GM19025 (cell line): ENCODE measurements around the gene USP6.
A peak's percentile ranks its signal among the peaks of the same experiment; 100 is the strongest.
"Not testable (repeated sequence)": the region's sequence is repeated elsewhere in the genome, so short reads cannot be mapped to it uniquely, and the experiment has no call there.

Experiments
- ATAC-seq: cut with Tn5 transposase; IDR thresholded peaks from one replicate; pipeline ENCODE4 v1.9.1; 2021; ENCODE audit warnings: mild to moderate bottlenecking, low read depth, moderate library complexity; ENCODE audit not compliant: unreplicated experiment

Gene USP6

GRCh38 chr17:5182597-5183409, 67.0 kb downstream of the USP6 start:
- no peak for ATAC-seq

GRCh38 chr17:5183410-5183793, 67.6 kb downstream of the USP6 start:
- no peak for ATAC-seq

DNA sequence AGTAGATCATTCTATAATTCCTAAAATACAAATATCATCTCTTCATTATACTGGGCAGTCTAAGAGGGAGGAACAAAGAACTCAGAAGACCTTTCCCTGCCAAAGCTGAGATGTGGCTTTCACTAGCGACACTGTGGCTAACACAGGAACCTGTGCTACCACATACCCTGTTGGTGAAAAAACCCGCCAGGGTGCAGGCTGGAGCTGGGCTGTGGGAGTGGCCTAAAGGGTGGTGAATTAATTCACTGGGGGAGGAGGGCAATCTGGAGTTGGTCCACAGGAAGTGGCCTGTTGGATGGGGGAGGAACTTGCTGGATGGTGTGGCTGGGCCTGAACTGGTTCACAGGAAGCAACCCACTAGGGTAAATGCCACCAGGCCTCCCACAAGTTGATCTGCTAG, 68.5 kb downstream of the USP6 start:
- no peak for ATAC-seq

DNA sequence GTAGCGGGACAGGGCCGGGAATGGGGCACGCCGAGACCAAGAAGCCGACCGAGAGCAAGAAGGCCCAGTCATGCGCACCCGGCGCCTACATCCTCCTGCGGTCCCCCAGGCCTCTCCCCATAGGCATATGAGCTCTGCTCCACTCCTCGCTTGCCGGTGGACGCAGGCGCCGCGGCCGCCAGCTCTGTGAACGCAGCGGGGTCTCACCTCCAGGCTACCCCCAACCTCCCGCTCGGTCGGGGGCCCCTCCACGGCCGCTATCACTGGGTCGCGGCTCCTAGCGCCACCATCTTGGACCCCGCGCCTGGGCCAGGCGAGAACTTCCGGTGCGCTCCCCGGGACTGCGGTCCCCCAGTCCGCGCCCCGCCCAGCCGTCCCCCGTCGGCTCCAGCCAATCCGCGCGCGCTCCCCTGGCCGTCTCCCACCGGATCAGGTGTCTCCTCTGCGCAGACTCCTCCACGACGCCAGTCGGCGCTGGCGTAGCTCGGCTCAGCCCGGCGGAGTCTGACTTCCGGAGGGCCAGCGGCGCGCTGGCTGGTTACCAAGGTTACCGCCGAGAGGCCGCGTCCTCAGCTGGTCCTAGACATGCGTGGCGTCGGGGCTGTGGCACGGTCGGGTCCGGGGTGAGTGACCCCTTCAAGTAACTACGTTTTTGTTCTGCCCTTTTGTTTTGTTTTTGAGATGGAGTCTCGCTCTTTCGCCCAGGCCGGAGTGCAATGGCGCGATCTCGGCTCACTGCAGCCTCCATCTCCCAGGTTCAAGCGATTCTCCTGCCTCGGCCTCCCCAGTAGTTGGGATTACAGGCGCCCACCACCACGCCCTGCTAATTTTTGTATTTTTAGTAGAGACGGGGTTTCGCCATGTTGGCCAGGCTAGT, 75.9 kb downstream of the USP6 start, which contains the start of gene ZNF594:
Gene ZNF594, minus strand, starts transcription at position 328 of the 877 bp plus-strand sequence. CDS start 7,612 bp downstream, outside the sequence.
- peak; percentile 98 for ATAC-seq

- no peak for ATAC-seq
Measured at GRCh38 chr17:5194346-5194745, 78.5 kb downstream of the USP6 start.

GRCh38 chr17:5198472-5198871, 82.6 kb downstream of the USP6 start:
- no peak for ATAC-seq

- ATAC-seq: no peak
Measured at GRCh38 chr17:5200360-5200759, 84.5 kb downstream of the USP6 start.

- no peak for ATAC-seq
Measured at GRCh38 chr17:5201011-5201410, 85.2 kb downstream of the USP6 start.

- no peak for ATAC-seq
Measured at GRCh38 chr17:5203178-5203907, 87.5 kb downstream of the USP6 start.

DNA sequence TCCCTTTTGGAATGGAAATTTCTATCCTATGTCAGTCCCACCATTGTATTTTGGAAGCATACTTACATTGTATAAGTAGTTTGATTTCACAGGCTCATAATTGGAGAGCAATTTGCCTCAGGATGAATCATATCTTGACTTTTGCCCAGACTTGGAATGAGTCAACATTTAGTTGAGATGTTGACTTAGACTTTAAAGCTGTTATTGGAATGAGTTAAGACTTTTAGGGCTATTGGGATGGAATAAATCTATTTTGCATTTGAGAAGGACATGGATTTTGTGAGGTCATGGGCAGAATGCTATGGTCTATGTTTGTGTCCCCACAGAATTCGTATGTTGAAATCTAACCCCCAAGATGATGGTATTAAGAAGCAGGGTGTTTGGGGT, 88.1 kb downstream of the USP6 start:
- no peak for ATAC-seq

DNA sequence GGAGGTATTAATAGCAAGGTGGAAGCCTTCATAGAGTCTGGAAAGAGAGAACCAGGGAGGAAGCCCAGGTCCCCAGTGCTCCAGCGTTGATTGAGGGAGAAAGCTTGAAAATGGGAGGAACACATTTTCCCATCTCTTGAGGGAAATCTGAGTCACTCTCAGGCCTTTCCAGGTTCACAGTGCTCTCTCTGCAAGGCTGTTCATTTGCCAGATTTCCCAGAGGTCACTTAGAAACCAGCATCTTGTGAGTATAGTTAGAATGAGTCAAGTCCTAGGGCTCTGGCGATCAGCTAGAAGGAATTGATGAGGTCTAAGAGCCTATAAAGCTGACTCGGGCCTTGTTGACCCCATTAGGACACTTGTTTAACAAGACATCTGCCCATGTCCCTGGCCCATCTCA, 93.6 kb downstream of the USP6 start:
- ATAC-seq: no peak

DNA sequence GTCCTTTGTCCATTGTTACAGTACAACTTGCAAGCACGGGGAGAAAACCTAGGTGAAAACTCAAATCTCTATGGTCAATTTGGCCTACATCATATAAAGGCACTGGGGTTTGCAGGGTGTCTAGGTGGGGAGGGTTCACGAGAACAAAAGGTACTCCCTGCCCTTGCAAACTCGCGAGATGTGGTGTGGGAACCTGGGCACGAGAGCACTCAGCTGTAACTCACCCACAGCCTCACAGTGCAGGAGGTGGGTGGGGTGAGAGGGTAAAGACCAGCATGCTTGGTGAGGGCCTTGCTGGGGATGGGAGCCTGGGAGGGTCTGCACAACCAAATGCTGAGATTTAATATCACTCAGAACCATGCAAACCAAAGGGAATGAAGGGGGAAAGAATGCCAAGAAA, 94.3 kb downstream of the USP6 start:
- ATAC-seq: no peak

- no peak for ATAC-seq
Measured at GRCh38 chr17:5210614-5211252, 94.9 kb downstream of the USP6 start.

DNA sequence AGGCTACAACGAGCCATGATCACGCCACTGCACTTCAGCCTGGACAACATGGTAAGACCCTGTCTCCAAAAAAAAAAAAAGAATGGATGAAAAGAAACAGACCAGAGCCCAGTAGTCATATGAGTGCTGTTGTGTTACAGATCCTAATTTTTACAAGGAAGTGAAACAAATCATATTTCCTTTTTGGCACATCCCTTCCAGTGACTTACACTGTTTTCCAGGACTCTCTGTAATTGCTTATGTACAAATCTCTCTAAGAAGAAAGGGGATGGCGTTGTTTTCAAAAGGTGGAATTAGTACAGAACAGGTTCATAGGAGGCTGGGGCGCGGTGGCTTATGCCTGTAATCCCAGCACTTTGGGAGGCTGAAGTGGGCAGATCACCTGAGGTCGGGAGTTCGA, 95.6 kb downstream of the USP6 start:
- no peak for ATAC-seq

DNA sequence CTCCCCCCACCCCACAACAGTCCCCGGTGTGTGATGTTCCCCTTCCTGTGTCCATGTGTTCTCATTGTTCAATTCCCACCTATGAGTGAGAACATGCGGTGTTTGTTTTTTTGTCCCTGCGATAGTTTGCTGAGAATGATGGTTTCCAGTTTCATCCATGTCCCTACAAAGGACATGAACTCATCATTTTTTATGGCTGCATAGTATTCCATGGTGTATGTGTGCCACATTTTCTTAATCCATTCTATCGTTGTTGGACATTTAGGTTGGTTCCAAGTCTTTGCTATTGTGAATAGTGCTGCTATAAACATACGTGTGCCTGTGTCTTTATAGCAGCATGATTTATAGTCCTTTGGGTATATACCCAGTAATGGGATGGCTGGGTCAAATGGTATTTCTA, 101.7 kb downstream of the USP6 start:
- not testable (repeated sequence) for ATAC-seq

GRCh38 chr17:5219536-5219935, 103.7 kb downstream of the USP6 start:
- ATAC-seq: no peak

- ATAC-seq: no peak
Measured at GRCh38 chr17:5220074-5220473, 104.2 kb downstream of the USP6 start.

DNA sequence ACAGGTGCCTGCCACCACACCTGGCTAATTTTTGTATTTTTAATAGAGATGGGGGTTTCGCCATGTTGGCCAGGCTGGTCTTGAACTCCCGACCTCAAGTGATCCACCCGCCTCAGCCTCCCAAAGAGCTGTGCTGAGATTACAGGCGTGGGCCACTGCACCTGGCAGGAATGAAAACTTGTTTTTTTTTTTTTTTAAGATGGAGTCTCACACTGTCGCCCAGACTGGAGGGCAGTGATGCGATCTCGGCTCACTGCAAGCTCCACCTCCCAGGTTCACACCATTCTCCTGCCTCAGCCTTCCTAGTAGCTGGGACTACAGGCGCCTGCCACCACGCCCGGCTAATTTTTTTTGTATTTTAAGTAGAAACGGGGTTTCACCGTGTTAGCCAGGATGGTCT, 106.1 kb downstream of the USP6 start:
- ATAC-seq: not testable (repeated sequence)
